HG02623 (cell line): ENCODE measurements around the gene TMEM138.
A peak's percentile ranks its signal among the peaks of the same experiment; 100 is the strongest.

Experiments used
- ATAC-seq: cut with Tn5 transposase; IDR thresholded peaks from one replicate; pipeline ENCODE4 v1.9.1; 2021; ENCODE audit warnings: moderate library complexity; ENCODE audit not compliant: unreplicated experiment

TMEM138 gene

GRCh38 chr11:61341706-61342105, 20.5 kb upstream of the TMEM138 start:
- no peak for ATAC-seq

- ATAC-seq: no peak
These were observed 19.9 kb upstream of the TMEM138 start for GRCh38 chr11:61342207-61342803.

GRCh38 chr11:61343792-61344745, 18.1 kb upstream of the TMEM138 start:
- no peak for ATAC-seq

GRCh38 chr11:61345170-61345610, 17.0 kb upstream of the TMEM138 start:
- no peak for ATAC-seq

DNA sequence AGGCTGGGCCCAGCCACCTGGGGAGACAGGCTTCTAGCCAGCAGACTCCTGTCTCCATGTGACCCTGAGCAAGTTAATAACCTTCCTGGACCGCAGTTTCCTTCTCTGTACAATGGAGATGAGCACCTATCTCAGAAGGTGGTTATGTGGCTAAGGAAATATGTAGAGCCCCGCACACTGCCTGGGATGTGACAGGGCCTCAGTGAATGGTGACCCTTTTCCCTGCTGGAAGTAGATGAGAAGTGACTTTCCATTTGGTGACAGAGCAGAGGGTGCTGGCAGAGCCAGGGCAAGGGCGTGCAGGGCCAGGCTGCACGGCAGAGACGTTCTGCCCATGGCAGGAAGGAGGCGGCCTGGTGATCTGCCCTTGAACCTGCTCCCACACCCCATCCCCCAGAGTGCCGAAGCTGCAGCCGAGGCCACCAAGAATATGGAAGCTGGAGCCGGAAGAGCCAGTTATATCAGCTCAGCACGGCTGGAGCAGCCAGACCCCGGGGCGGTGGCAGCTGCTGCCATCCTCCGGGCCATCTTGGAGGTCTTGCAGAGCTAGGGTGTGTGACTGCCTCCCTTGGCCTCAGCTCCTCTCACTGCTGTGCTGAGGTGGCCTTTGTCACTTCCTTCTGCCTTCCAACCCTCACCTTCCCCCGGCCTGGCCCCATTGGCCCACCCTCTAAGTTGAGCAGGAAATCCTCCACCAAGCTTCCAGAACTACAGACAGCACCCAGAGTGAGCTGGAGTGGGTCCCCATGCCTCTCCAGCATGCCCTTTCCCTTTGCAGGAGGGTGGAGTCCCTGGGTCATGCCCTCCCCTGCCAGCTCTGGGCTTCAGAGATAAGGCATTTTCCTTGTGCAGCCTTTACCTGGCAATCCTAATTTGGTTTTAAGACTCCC, 16.0 kb upstream of the TMEM138 start:
- ATAC-seq: no peak

GRCh38 chr11:61347916-61348461, 14.2 kb upstream of the TMEM138 start:
- no peak for ATAC-seq

GRCh38 chr11:61349189-61349751, 12.9 kb upstream of the TMEM138 start:
- no peak for ATAC-seq

GRCh38 chr11:61349916-61350315, 12.3 kb upstream of the TMEM138 start:
- ATAC-seq: no peak

- ATAC-seq: no peak
These were observed 11.8 kb upstream of the TMEM138 start for GRCh38 chr11:61350336-61350735.

GRCh38 chr11:61350803-61351202, 11.4 kb upstream of the TMEM138 start:
- ATAC-seq: no peak

GRCh38 chr11:61352038-61352437, 10.1 kb upstream of the TMEM138 start:
- ATAC-seq: no peak

GRCh38 chr11:61353131-61354067, 8.8 kb upstream of the TMEM138 start:
- no peak for ATAC-seq

DNA sequence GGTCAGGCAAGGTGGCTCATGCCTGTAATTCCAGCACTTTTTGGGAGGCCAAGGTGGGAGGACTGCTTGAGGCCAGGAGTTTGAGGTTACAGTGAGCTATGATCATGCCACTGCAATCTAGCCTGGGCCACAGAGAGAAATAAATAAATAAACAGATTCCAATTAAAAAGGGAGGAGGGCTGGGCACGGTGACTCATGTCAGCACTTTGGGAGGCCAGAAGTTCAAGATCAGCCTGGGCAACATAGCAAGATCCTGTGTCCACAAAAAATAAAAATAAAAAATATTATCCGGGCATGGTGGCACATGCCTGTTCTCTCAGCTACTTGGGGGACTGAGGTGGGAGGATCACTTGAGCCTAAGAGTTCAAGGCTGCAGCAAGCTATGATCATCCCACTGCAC, 8.0 kb upstream of the TMEM138 start:
- ATAC-seq: no peak

- no peak for ATAC-seq
These were observed 5.5 kb upstream of the TMEM138 start for GRCh38 chr11:61356706-61357105.

- peak; percentile 38 for ATAC-seq
These were observed 4.8 kb upstream of the TMEM138 start for GRCh38 chr11:61357233-61357893.

DNA sequence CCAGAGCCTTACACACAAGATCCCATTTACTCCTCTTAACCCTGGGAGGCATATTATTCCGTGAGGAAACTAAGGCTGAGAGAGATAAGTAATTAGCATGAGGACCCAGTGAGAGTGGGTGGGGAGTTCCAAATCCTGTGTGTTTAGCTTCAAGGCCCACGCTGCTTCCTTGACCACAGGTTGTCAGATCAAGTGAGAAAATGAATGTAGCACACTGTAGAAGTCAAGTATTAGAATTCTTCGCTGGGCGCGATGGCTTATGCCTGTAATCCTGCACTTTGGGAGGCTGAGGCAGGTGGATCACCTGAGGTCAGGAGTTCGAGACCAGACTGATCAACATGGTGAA, 4.3 kb upstream of the TMEM138 start:
- ATAC-seq: no peak

GRCh38 chr11:61358566-61358965, 3.6 kb upstream of the TMEM138 start:
- no peak for ATAC-seq

GRCh38 chr11:61359516-61359915, 2.7 kb upstream of the TMEM138 start:
- ATAC-seq: no peak

DNA sequence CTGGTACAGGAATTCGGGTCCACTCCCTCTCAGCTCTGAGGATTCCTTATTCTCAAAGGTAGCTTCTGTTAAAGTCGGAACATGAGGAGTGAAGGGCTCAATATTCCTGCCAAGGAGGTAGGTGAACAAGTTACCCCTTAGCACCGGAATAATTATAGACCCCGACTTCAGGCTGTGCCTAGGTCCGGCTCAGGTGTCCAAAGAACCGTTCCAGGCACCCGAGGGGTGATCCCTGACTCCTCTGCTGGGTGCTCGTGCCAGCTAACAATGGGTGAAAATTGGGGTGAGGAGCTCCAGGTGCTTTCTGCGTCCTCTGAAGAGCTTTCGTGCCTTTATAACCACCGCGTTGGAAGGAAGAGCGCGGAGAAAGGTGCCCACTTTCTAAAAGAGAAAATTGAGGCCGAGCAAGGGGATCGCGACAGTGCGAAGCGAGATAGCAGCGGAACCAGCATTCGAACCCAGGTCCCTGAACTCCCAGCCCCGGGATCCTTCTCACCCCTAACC, 885 bp upstream of the TMEM138 start:
- ATAC-seq: no peak
